ENCODE measurements around the gene TSC2. TPM values are rescaled to one million over a fixed set of nuclear protein-coding genes. Genes with fewer than 3 reads are reported as not detected.
"Not testable (repeated sequence)": the region's sequence is repeated elsewhere in the genome, so short reads cannot be mapped to it uniquely, and the experiment has no call there.

Gene TSC2
- total RNA-seq, 4 donors from 2014 or later: 88.3 to 206 (median 127) TPM

DNA sequence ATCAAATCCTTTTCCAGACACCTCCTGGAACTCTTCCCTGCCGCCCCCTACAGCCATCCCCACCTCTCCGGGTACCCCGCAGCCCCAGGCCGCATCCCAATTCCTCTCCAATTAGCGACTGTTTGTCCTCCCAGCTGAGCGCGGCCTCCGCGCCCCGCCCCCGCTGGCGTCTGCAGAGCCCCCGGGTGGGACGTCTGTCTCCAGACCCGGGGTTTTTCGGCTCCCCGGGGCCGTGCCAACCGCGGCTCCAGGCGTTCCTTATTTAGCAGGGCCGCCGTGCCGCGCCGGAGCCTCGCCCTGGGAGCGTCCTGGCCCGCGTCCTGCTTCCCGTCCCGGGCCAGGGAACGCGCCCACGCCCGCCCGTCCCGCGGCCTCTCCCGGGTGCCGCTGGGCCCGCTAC, 87.3 kb downstream of the TSC2 start:
- in situ Hi-C loops (cut with MboI; ENCODE audit: low pct_ligation_motif_present in 1 of 4, low pct_unique_long_range_greater_than_20kb in 1 of 4, low sequenced_read_pairs in 3 of 4): loop anchor here in 1 of 4 donors (25.0 kb wide), 1 partner anchor 123 kb away; the partner anchor contains the start of genes NPW and ZNF598
- Histone ChIP-seq H3K4me1 (peaks cover 0 to 30% (median 8%) of the 10 kb centered on the region in 4 donors), H3K4me3 (peak overlapping the region; percentile 44 to 66 (median 58)), H3K27ac (peak overlapping the region; percentile 84 to 91 (median 89))
- intact Hi-C loops (cut with DNase I; ENCODE audit: low total_unique reads); H3K36me3 ChIP-seq; H3K9me3 ChIP-seq; H3K27me3 ChIP-seq; DNase-seq: not testable (repeated sequence)
- 0% methylated on average over 34 of the region's 42 CpGs; no CpG with 5 or more reads in 1 of the 2 donors for WGBS, 2 donors (ENCODE audit: low coverage in 1 of 2)

DNA sequence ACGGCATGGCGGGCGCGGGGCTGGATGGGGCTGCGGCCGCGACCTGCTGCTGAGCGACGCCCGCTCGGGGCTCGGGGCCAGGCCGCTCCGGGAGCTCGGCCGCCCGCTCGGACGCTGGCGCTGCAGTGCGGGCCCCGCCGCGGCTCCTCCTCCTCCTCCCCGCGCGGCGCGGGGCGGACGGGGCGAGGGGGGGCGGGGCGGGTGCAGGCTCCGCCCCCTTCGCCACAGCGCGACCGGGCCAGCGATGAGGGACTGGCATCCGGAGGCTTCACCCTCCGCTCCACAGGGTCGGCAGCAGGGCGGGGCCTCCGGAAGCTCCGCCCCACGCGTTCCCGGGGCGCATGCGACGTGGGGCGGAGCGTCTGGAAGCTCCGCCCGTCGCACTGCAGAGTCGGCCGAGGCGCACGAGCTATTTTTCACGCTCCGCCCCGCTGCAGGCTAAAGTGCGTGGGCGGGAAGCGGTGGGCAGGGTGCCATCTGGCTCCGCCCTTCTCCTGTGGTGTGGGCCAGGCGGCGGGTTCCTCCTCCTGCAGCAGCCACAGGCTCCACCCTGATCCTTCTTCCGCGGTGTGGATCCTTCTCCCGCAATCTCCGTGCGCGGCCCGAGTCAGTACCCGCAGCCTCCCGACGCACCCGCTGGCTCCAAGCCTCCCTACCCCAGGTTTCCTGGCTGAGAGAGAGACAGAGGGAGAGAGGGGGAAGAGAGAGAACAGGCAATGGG, 88.1 kb downstream of the TSC2 start, which contains the start of gene PKD1:
PKD1 (minus strand) TSS at position 129 of the 721 bp plus-strand sequence. CDS start 209 bp downstream, outside the sequence.
- H3K9me3 ChIP-seq; H3K36me3 ChIP-seq; intact Hi-C loops (cut with DNase I; ENCODE audit: low total_unique reads); H3K27me3 ChIP-seq: not testable (repeated sequence)
- Histone ChIP-seq H3K27ac (peak within 1 kb of the TSS; percentile 84 to 91 (median 89)), H3K4me1 (peaks cover 0 to 33% (median 9%) of the 10 kb centered on the region in 4 donors), H3K4me3 (peak within 1 kb of the TSS; percentile 44 to 66 (median 58))
- in situ Hi-C loops (cut with MboI; ENCODE audit: low pct_ligation_motif_present in 1 of 4, low pct_unique_long_range_greater_than_20kb in 1 of 4, low sequenced_read_pairs in 3 of 4): loop anchor here in 1 of 4 donors (25.0 kb wide), 1 partner anchor 124 kb away; the partner anchor contains the start of genes NPW and ZNF598
- peak; percentile 98 for DNase-seq
- TF ChIP-seq POLR2AphosphoS5 (IDR thresholded peaks at IDR 0.05): peak in 2 of 3 donors; percentile 7 to 58
- peak; percentile 17 for TF ChIP-seq POLR2A (IDR thresholded peaks at IDR 0.05)
- WGBS, 2 donors (ENCODE audit: low coverage in 1 of 2): 1% methylated on average over 25 of the region's 81 CpGs; no CpG with 5 or more reads in 1 of the 2 donors

Small RNA genes lying within 50 kb of the gene (small RNA-seq; reads per million reads assigned to genes)
- gene MIR1225: 0.88 to 1.9 (median 0.97) reads per million in 4 donors
- gene MIR3180-5: 0 reads per million in 4 donors
- gene MIR4516: 0 to 0.35 (median 0.07) reads per million in 4 donors
- 0 reads per million in 4 donors for gene RF00019
- 0 reads per million in 4 donors for gene RN7SL219P

Other genes starting within 250 kb of the TSC2 start
- gene HAGH, start 221.2 kb upstream of the TSC2 start, total RNA-seq: 100 to 1,000 TPM in 2 of 4 donors, 10 to 100 TPM in 2; 40.6 to 403 (median 121) TPM
- gene FAHD1, start 220.8 kb upstream of the TSC2 start, total RNA-seq: 100 to 1,000 TPM in 2 of 4 donors, 10 to 100 TPM in 2; 88.0 to 149 (median 104) TPM
- gene MEIOB, start 175.8 kb upstream of the TSC2 start, total RNA-seq: not detected
- gene HS3ST6, start 129.6 kb upstream of the TSC2 start, total RNA-seq: 1 to 10 TPM in 2 of 4 donors, under 1 TPM in 1, not detected in 1; 1.00 to 4.4 (median 1.1) TPM
- 10 to 100 TPM; 13.9 to 56.5 (median 29.3) TPM for gene MSRB1, start 104.8 kb upstream of the TSC2 start, total RNA-seq
- gene RPL3L, start 93.3 kb upstream of the TSC2 start, total RNA-seq: under 1 TPM in 1 of 4 donors, not detected in 3; 0.55 TPM
- gene NDUFB10, start 88.4 kb upstream of the TSC2 start, total RNA-seq: 100 to 1,000 TPM; 137 to 496 (median 250) TPM
- 1,000 to 10,000 TPM in 3 of 4 donors, 100 to 1,000 TPM in 1; 896 to 2,085 (median 1,613) TPM for gene RPS2, start 83.2 kb upstream of the TSC2 start, total RNA-seq
- gene RNF151, start 81.1 kb upstream of the TSC2 start, total RNA-seq: not detected
- 10 to 100 TPM; 23.2 to 31.0 (median 28.2) TPM for gene TBL3, start 75.9 kb upstream of the TSC2 start, total RNA-seq
- 10 to 100 TPM in 3 of 4 donors, 1 to 10 TPM in 1; 4.2 to 29.8 (median 19.4) TPM for gene NOXO1, start 66.5 kb upstream of the TSC2 start, total RNA-seq
- 100 to 1,000 TPM in 1 of 4 donors, 10 to 100 TPM in 3; 29.9 to 117 (median 64.3) TPM for gene GFER, start 63.8 kb upstream of the TSC2 start, total RNA-seq
- gene SYNGR3, start 58.0 kb upstream of the TSC2 start, total RNA-seq: 1 to 10 TPM in 3 of 4 donors, not detected in 1; 2.7 to 4.8 (median 2.9) TPM
- 100 to 1,000 TPM in 1 of 4 donors, 10 to 100 TPM in 3; 28.3 to 145 (median 42.0) TPM for gene ZNF598, start 38.2 kb upstream of the TSC2 start, total RNA-seq
- under 1 TPM in 1 of 4 donors, not detected in 3; 0.41 TPM for gene NPW, start 28.2 kb upstream of the TSC2 start, total RNA-seq
- gene NHERF2, start 21.1 kb upstream of the TSC2 start, total RNA-seq: 10 to 100 TPM in 3 of 4 donors, 1 to 10 TPM in 1; 3.7 to 61.9 (median 29.8) TPM
- 10 to 100 TPM; 12.7 to 32.9 (median 23.2) TPM for gene NTHL1, start 151 bp upstream of the TSC2 start, total RNA-seq
- 1,000 to 10,000 TPM in 1 of 4 donors, 100 to 1,000 TPM in 3; 131 to 1,015 (median 289) TPM for gene PKD1, start 87.9 kb downstream of the TSC2 start, total RNA-seq
- 10 to 100 TPM in 3 of 4 donors, 1 to 10 TPM in 1; 8.3 to 28.4 (median 14.2) TPM for gene RAB26, start 100.6 kb downstream of the TSC2 start, total RNA-seq
- 10 to 100 TPM; 43.4 to 80.4 (median 63.0) TPM for gene TRAF7, start 107.8 kb downstream of the TSC2 start, total RNA-seq
- under 1 TPM in 2 of 4 donors, not detected in 2; under 0.01 to 0.14 TPM for gene CASKIN1, start 148.6 kb downstream of the TSC2 start, total RNA-seq
- gene MLST8, start 157.5 kb downstream of the TSC2 start, total RNA-seq: 10 to 100 TPM; 50.8 to 81.8 (median 73.1) TPM
- 10 to 100 TPM in 2 of 4 donors, 1 to 10 TPM in 2; 5.7 to 29.9 (median 11.7) TPM for gene BRICD5, start 162.9 kb downstream of the TSC2 start, total RNA-seq
- 10 to 100 TPM; 18.0 to 49.0 (median 29.5) TPM for gene PGP, start 166.9 kb downstream of the TSC2 start, total RNA-seq
- 100 to 1,000 TPM in 1 of 4 donors, 10 to 100 TPM in 3; 36.5 to 124 (median 53.6) TPM for gene E4F1, start 175.6 kb downstream of the TSC2 start, total RNA-seq
- 1 to 10 TPM in 1 of 4 donors, under 1 TPM in 2, not detected in 1; 0.55 to 3.0 (median 0.64) TPM for gene DNASE1L2, start 188.5 kb downstream of the TSC2 start, total RNA-seq
- 100 to 1,000 TPM in 2 of 4 donors, 10 to 100 TPM in 2; 24.5 to 218 (median 100) TPM for gene ECI1, start 203.6 kb downstream of the TSC2 start, total RNA-seq
- 100 to 1,000 TPM; 110 to 153 (median 126) TPM for gene RNPS1, start 220.1 kb downstream of the TSC2 start, total RNA-seq

Data from transverse colon (tissue), 4 donors.